ENCODE measurements around the gene UCMA. TPM values are rescaled to one million over a fixed set of nuclear protein-coding genes. Genes with fewer than 3 reads are reported as not detected.

Gene UCMA
- total and polyA plus RNA-seq, 8 donors: not detected

GRCh38 chr10:13262433-13262832, 28.3 kb upstream of the UCMA start:
- H3K9me3 ChIP-seq: peaks cover 0 to 4% (median 0%) of the 10 kb centered on the region in 4 donors
- 85 to 98% (median 92%) methylated on average over 1 of the region's 1 CpG for WGBS, 5 donors

GRCh38 chr10:13257621-13258140, 23.5 kb upstream of the UCMA start:
- Histone ChIP-seq H3K36me3 (no peaks in the 10 kb centered on the region), H3K27ac (no peak overlapping the region), H3K4me1 (no peaks in the 10 kb centered on the region), H3K4me3 (no peak overlapping the region), H3K9me3 (peaks cover 0 to 4% (median 0%) of the 10 kb centered on the region in 4 donors), H3K27me3 (no peaks in the 10 kb centered on the region)
- intact Hi-C loops (cut with DNase I; ENCODE audit: low total_unique reads): no loop called here
- TF ChIP-seq EP300 (IDR thresholded peaks at IDR 0.05) (no peak), CTCF (IDR thresholded peaks at IDR 0.05) (no peak), POLR2A (IDR thresholded peaks at IDR 0.05) (no peak), POLR2AphosphoS5 (IDR thresholded peaks at IDR 0.05) (no peak)
- DNase-seq: no peak
- 65 to 74% (median 68%) methylated on average over 5 of the region's 5 CpGs for WGBS, 5 donors

More at GRCh38 chr10:13262433-13262832, 28.3 kb upstream of the UCMA start:
- Histone ChIP-seq H3K36me3 (no peaks in the 10 kb centered on the region), H3K27ac (no peak overlapping the region), H3K4me3 (no peak overlapping the region), H3K27me3 (no peaks in the 10 kb centered on the region), H3K4me1 (no peaks in the 10 kb centered on the region)
- intact Hi-C loops (cut with DNase I; ENCODE audit: low total_unique reads): no loop called here
- no peak for DNase-seq
- TF ChIP-seq EP300 (IDR thresholded peaks at IDR 0.05) (no peak), POLR2A (IDR thresholded peaks at IDR 0.05) (no peak), CTCF (IDR thresholded peaks at IDR 0.05) (no peak), POLR2AphosphoS5 (IDR thresholded peaks at IDR 0.05) (no peak)

- Histone ChIP-seq H3K27me3 (no peaks in the 10 kb centered on the region), H3K4me3 (no peak overlapping the region), H3K36me3 (no peaks in the 10 kb centered on the region), H3K27ac (no peak overlapping the region), H3K4me1 (no peaks in the 10 kb centered on the region), H3K9me3 (peaks cover 0 to 4% (median 0%) of the 10 kb centered on the region in 4 donors)
- intact Hi-C loops (cut with DNase I; ENCODE audit: low total_unique reads): no loop called here
- no peak for TF ChIP-seq CTCF (IDR thresholded peaks at IDR 0.05)
- no peak for TF ChIP-seq POLR2AphosphoS5 (IDR thresholded peaks at IDR 0.05)
- TF ChIP-seq POLR2A (IDR thresholded peaks at IDR 0.05): no peak
- TF ChIP-seq EP300 (IDR thresholded peaks at IDR 0.05): no peak
- no peak for DNase-seq
- WGBS, 5 donors: 83 to 90% (median 88%) methylated on average over 2 of the region's 2 CpGs
These were observed 22.5 kb upstream of the UCMA start for GRCh38 chr10:13256627-13257026.

GRCh38 chr10:13253726-13254125, 19.6 kb upstream of the UCMA start:
- Histone ChIP-seq H3K4me1 (no peaks in the 10 kb centered on the region), H3K27ac (no peak overlapping the region), H3K9me3 (no peaks in the 10 kb centered on the region), H3K4me3 (no peak overlapping the region), H3K36me3 (no peaks in the 10 kb centered on the region), H3K27me3 (no peaks in the 10 kb centered on the region)
- no peak for DNase-seq
- WGBS, 5 donors: 87 to 99% (median 88%) methylated on average over 4 of the region's 4 CpGs
- intact Hi-C loops (cut with DNase I; ENCODE audit: low total_unique reads): no loop called here
- TF ChIP-seq POLR2A (IDR thresholded peaks at IDR 0.05): no peak
- TF ChIP-seq CTCF (IDR thresholded peaks at IDR 0.05): no peak
- TF ChIP-seq EP300 (IDR thresholded peaks at IDR 0.05): no peak
- TF ChIP-seq POLR2AphosphoS5 (IDR thresholded peaks at IDR 0.05): no peak
